Heart left ventricle (tissue), 13 donors: ENCODE measurements around the gene SYNM.

Experiments
- CTCF ChIP-seq, 12 donors: fragments of 200-600 bp; sonication (generic) in 4 of 12; IDR thresholded peaks; one replicate each; pipeline versions ENCODE4 v1.5.0 to v1.8.0; 2018 to 2022; ENCODE audit warnings: antibody characterized with exemption in 12 of 12, mild to moderate bottlenecking in 5 of 12
- POLR2A ChIP-seq, 2 donors: fragments of 450-650 bp; IDR thresholded peaks; one replicate each; pipeline ENCODE4 v1.6.1; 2017; ENCODE audit warnings: antibody characterized with exemption in 2 of 2, mild to moderate bottlenecking in 2 of 2, moderate library complexity in 2 of 2
- donor health status: ischemic (EF 13 %, LVEDD 7.1; RV severe dilation, severe dysfunction).
- donor health status: DM: no; HTN: yes; CAD: no.
- donor health status: DM: no; HTN: no; CAD: no.
- donor health status: ischemic (EF 25% LVEDD 6.9; RV normal size, moderate dysfunction).
- donor health status: ischemic (EF 25% LVEDD 5.7; RV mildly dilated, moderate dysfunction).
- donor health status: ischemic (EF 35%, LVEDD 5.7; RV mildly dilated, moderate dysfunction).
- donor health status: nonischemic (EF 11% LVEDD 7.7; RV severe dilation, severe dysfunction).
- donor health status: DM: yes; HTN: yes; CAD: no.
- donor health status: PGD.
- donor health status: ischemic (EF 29% LVEDD 5.4; RV normal size, mild dysfunction).
- donor health status: nonischemic (EF 23%, LVEDD 6.1; RV moderate dilation, normal function).

GRCh38 chr15:99165020-99165790 is 60.3 kb downstream of the SYNM start:
- TF ChIP-seq CTCF (IDR thresholded peaks at IDR 0.05) (no peak), POLR2A (IDR thresholded peaks at IDR 0.05) (no peak)
